ENCODE results near the gene COL9A3.

Gene COL9A3

GRCh38 chr20:62820962-62821725 lies 4.3 kb downstream of the COL9A3 start:
- Histone ChIP-seq H3K27ac (ENCODE audit: low read length) (no peak overlapping the region), H3K9me3 (ENCODE audit: control insufficient read depth in 2 of 2, low read length in 2 of 2) (no peaks in the 10 kb centered on the region), H3K27me3 (ENCODE audit: control insufficient read depth in 1 of 2, insufficient read depth in 2 of 2, low read length in 2 of 2) (peaks cover 21 to 33% of the 10 kb centered on the region in 2 donors), H3K36me3 (ENCODE audit: control insufficient read depth in 2 of 2, insufficient read depth in 2 of 2, low read length in 2 of 2) (no peaks in the 10 kb centered on the region), H3K4me1 (ENCODE audit: control insufficient read depth, insufficient read depth, low read length) (peaks cover 30% of the 10 kb centered on the region), H3K4me3 (ENCODE audit: low read length in 2 of 2) (no peak overlapping the region), H3K9ac (ENCODE audit: low read length in 2 of 2) (no peak overlapping the region)

GRCh38 chr20:62821726-62822210 lies 4.9 kb downstream of the COL9A3 start:
- H3K4me1 ChIP-seq (ENCODE audit: control insufficient read depth, insufficient read depth, low read length), result peaks cover 24% of the 10 kb centered on the region
- peaks cover 21 to 28% of the 10 kb centered on the region in 2 donors for H3K27me3 ChIP-seq (ENCODE audit: control insufficient read depth in 1 of 2, insufficient read depth in 2 of 2, low read length in 2 of 2)
- H3K4me3 ChIP-seq (ENCODE audit: low read length in 2 of 2), result no peak overlapping the region
- H3K27ac ChIP-seq (ENCODE audit: low read length), result no peak overlapping the region
- H3K36me3 ChIP-seq (ENCODE audit: control insufficient read depth in 2 of 2, insufficient read depth in 2 of 2, low read length in 2 of 2), result no peaks in the 10 kb centered on the region
- H3K9me3 ChIP-seq (ENCODE audit: control insufficient read depth in 2 of 2, low read length in 2 of 2), result no peaks in the 10 kb centered on the region
- no peak overlapping the region for H3K9ac ChIP-seq (ENCODE audit: low read length in 2 of 2)

- H3K27ac ChIP-seq (ENCODE audit: low read length), result no peak overlapping the region
- H3K27me3 ChIP-seq (ENCODE audit: control insufficient read depth in 1 of 2, insufficient read depth in 2 of 2, low read length in 2 of 2), result peaks cover 21 to 23% of the 10 kb centered on the region in 2 donors
- H3K36me3 ChIP-seq (ENCODE audit: control insufficient read depth in 2 of 2, insufficient read depth in 2 of 2, low read length in 2 of 2), result no peaks in the 10 kb centered on the region
- H3K4me1 ChIP-seq (ENCODE audit: control insufficient read depth, insufficient read depth, low read length), result peaks cover 22% of the 10 kb centered on the region
- no peak overlapping the region for H3K4me3 ChIP-seq (ENCODE audit: low read length in 2 of 2)
- H3K9ac ChIP-seq (ENCODE audit: low read length in 2 of 2), result no peak overlapping the region
- no peaks in the 10 kb centered on the region for H3K9me3 ChIP-seq (ENCODE audit: control insufficient read depth in 2 of 2, low read length in 2 of 2)
Measured at GRCh38 chr20:62822239-62822787, 5.5 kb downstream of the COL9A3 start.

GRCh38 chr20:62822788-62823651 lies 6.2 kb downstream of the COL9A3 start:
- Histone ChIP-seq H3K27ac (ENCODE audit: low read length) (no peak overlapping the region), H3K9ac (ENCODE audit: low read length in 2 of 2) (no peak overlapping the region)

GRCh38 chr20:62823688-62824475 lies 7.0 kb downstream of the COL9A3 start:
- H3K9me3 ChIP-seq (ENCODE audit: control insufficient read depth in 2 of 2, low read length in 2 of 2), result no peaks in the 10 kb centered on the region
- H3K4me3 ChIP-seq (ENCODE audit: low read length in 2 of 2), result no peak overlapping the region
- H3K27ac ChIP-seq (ENCODE audit: low read length), result no peak overlapping the region
- H3K27me3 ChIP-seq (ENCODE audit: control insufficient read depth in 1 of 2, insufficient read depth in 2 of 2, low read length in 2 of 2), result peaks cover 9% of the 10 kb centered on the region in 2 donors
- H3K9ac ChIP-seq (ENCODE audit: low read length in 2 of 2), result no peak overlapping the region
- H3K4me1 ChIP-seq (ENCODE audit: control insufficient read depth, insufficient read depth, low read length), result peaks cover 12% of the 10 kb centered on the region
- no peaks in the 10 kb centered on the region for H3K36me3 ChIP-seq (ENCODE audit: control insufficient read depth in 2 of 2, insufficient read depth in 2 of 2, low read length in 2 of 2)

More at GRCh38 chr20:62822788-62823651, 6.2 kb downstream of the COL9A3 start:
- peaks cover 16% of the 10 kb centered on the region in 2 donors for H3K27me3 ChIP-seq (ENCODE audit: control insufficient read depth in 1 of 2, insufficient read depth in 2 of 2, low read length in 2 of 2)
- no peaks in the 10 kb centered on the region for H3K9me3 ChIP-seq (ENCODE audit: control insufficient read depth in 2 of 2, low read length in 2 of 2)
- peaks cover 21% of the 10 kb centered on the region for H3K4me1 ChIP-seq (ENCODE audit: control insufficient read depth, insufficient read depth, low read length)
- H3K4me3 ChIP-seq (ENCODE audit: low read length in 2 of 2), result no peak overlapping the region
- H3K36me3 ChIP-seq (ENCODE audit: control insufficient read depth in 2 of 2, insufficient read depth in 2 of 2, low read length in 2 of 2), result no peaks in the 10 kb centered on the region

- Histone ChIP-seq H3K9ac (ENCODE audit: low read length in 2 of 2) (peak overlapping the region in 1 of 2 donors; percentile 9), H3K27ac (ENCODE audit: low read length) (no peak overlapping the region), H3K4me3 (ENCODE audit: low read length in 2 of 2) (peak overlapping the region; percentile 12 to 61)
Measured at GRCh38 chr20:62824476-62825332, 7.9 kb downstream of the COL9A3 start.

GRCh38 chr20:62825333-62825985 lies 8.6 kb downstream of the COL9A3 start:
- Histone ChIP-seq H3K9ac (ENCODE audit: low read length in 2 of 2) (no peak overlapping the region), H3K9me3 (ENCODE audit: control insufficient read depth in 2 of 2, low read length in 2 of 2) (no peaks in the 10 kb centered on the region), H3K4me1 (ENCODE audit: control insufficient read depth, insufficient read depth, low read length) (peaks cover 7% of the 10 kb centered on the region), H3K4me3 (ENCODE audit: low read length in 2 of 2) (no peak overlapping the region), H3K27me3 (ENCODE audit: control insufficient read depth in 1 of 2, insufficient read depth in 2 of 2, low read length in 2 of 2) (no peaks in the 10 kb centered on the region), H3K36me3 (ENCODE audit: control insufficient read depth in 2 of 2, insufficient read depth in 2 of 2, low read length in 2 of 2) (no peaks in the 10 kb centered on the region), H3K27ac (ENCODE audit: low read length) (no peak overlapping the region)

More at GRCh38 chr20:62824476-62825332, 7.9 kb downstream of the COL9A3 start:
- peaks cover under 1 to 6% of the 10 kb centered on the region in 2 donors for H3K27me3 ChIP-seq (ENCODE audit: control insufficient read depth in 1 of 2, insufficient read depth in 2 of 2, low read length in 2 of 2)
- peaks cover 7% of the 10 kb centered on the region for H3K4me1 ChIP-seq (ENCODE audit: control insufficient read depth, insufficient read depth, low read length)
- no peaks in the 10 kb centered on the region for H3K36me3 ChIP-seq (ENCODE audit: control insufficient read depth in 2 of 2, insufficient read depth in 2 of 2, low read length in 2 of 2)
- H3K9me3 ChIP-seq (ENCODE audit: control insufficient read depth in 2 of 2, low read length in 2 of 2), result no peaks in the 10 kb centered on the region

GRCh38 chr20:62825986-62826645 lies 9.3 kb downstream of the COL9A3 start:
- no peak overlapping the region for H3K27ac ChIP-seq (ENCODE audit: low read length)
- H3K9me3 ChIP-seq (ENCODE audit: control insufficient read depth in 2 of 2, low read length in 2 of 2), result no peaks in the 10 kb centered on the region
- no peaks in the 10 kb centered on the region for H3K36me3 ChIP-seq (ENCODE audit: control insufficient read depth in 2 of 2, insufficient read depth in 2 of 2, low read length in 2 of 2)
- peaks cover 7% of the 10 kb centered on the region for H3K4me1 ChIP-seq (ENCODE audit: control insufficient read depth, insufficient read depth, low read length)
- H3K9ac ChIP-seq (ENCODE audit: low read length in 2 of 2), result no peak overlapping the region
- H3K27me3 ChIP-seq (ENCODE audit: control insufficient read depth in 1 of 2, insufficient read depth in 2 of 2, low read length in 2 of 2), result no peaks in the 10 kb centered on the region
- H3K4me3 ChIP-seq (ENCODE audit: low read length in 2 of 2), result no peak overlapping the region
